ENCODE measurements around the gene AOPEP.

The AOPEP gene

GRCh38 chr9:94900222-94901018 is 173.9 kb downstream of the AOPEP start:
- no peak for DNase-seq

GRCh38 chr9:94901019-94901363 is 174.5 kb downstream of the AOPEP start:
- DNase-seq: no peak

DNA sequence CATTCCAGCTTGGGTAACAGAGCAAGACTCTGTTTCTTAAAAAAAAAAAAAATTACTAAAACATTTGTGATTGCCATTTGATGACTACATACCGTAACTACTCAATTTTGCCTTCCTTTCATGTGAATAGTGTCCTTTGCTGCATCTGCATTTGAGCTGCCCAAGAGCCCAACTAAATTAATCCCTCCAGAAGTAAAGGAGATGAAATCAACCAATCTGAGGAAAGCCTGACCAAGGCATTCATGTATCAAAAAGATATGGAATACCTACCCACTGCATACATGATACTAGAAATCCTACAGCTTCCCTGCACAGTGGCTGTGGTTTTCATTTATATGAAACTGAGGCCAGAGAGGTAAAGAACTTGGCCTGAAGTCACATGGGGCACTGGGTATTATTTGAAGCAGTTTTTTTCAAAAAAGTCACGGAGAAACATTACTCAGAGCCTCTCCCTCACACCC is 177.5 kb downstream of the AOPEP start:
- DNase-seq: no peak

- no peak for DNase-seq
These were observed 178.3 kb downstream of the AOPEP start for GRCh38 chr9:94904806-94905205.

DNA sequence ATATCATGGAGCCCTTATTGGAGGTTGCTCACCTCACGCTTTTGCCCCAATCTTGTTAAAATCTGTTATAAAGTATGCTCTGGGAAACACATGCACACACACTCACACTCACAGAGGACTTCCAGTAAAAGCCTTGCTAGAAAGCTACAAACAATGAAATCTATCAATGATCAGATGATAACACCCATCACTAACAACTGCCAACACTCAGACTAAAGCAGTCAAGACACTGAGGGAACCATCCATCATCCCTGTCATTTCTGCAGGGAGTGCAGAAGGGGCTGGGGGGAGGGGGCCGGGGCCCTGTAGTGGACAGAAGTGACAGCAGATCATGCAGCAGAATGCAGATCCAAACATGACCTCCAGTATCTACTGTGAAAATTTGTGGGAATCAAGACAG is 179.1 kb downstream of the AOPEP start:
- no peak for DNase-seq

GRCh38 chr9:94906181-94906580 is 179.7 kb downstream of the AOPEP start:
- DNase-seq: no peak

- no peak for DNase-seq
These were observed 180.2 kb downstream of the AOPEP start for GRCh38 chr9:94906713-94907112.

GRCh38 chr9:94907264-94907936 is 180.9 kb downstream of the AOPEP start:
- no peak for DNase-seq

GRCh38 chr9:94908011-94908563 is 181.6 kb downstream of the AOPEP start:
- DNase-seq: no peak

GRCh38 chr9:94908583-94909249 is 182.2 kb downstream of the AOPEP start:
- no peak for DNase-seq

DNA sequence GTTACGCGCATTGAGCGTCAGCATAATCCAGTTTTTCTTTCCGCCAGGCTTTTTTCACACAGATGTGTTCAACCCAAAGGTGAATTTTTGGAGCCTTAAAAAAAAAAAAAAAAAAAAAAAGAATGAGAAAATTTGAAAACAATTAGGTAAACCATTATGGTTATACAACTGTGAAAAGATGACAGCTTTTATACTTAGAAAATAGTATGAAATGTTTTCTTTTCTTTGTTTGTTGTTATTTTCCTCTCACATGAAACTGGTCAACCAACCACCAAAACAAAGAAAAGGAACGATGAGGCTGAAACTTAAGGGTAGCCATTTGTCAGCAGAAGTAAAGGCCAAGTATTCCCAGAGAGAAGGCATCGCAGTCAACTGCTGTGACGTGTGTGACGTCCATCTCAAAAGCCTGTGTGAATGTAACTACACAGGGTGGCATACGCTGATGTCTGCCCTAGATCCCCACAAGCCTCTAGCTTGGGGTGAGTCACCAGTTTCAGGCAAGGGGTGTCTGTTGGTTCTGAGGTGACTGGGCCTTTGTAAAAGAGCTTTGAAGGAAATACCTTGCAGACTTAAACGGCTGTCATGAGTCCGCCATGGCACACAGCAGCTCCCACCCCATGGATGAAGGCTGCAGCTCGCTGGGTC is 182.9 kb downstream of the AOPEP start:
- no peak for DNase-seq

DNA sequence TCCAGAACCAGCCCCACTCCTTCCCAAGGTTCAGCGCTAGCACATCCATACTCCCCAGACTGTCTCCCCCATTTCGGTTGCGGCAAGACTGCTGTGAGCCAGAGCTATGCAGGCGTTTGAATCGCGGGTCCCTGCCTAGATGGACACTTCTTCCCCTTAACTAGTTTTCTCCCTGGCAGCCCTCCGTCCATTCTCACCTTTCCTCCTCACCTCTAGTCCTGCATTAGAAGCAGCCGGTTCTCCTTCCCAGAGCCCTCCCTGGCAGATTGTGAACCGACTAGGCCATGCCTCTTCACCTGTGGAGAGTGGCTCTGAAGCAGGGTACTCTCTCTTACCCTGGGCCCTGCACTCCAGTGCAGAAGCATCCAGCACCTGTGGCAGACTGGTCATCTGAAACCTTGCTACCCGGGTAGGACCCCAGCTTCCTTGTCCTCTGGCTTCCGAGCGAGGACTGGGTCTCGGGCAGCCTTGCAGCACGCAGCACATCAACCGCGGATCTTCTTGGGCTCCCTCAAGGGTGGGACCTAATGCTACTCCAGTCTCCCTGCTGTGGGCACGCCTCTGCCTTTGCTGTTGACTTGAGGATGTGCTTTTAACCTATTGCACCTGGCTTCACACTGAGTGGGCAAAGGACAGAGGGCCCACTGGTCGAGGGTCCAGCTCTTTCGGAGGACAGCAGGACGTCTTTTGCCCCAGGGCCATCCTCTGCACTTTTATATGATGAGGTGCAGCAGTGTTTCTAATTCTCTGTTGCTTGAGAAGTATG is 183.6 kb downstream of the AOPEP start:
- DNase-seq: no peak

GRCh38 chr9:94911211-94911610 is 184.7 kb downstream of the AOPEP start:
- no peak for DNase-seq

DNA sequence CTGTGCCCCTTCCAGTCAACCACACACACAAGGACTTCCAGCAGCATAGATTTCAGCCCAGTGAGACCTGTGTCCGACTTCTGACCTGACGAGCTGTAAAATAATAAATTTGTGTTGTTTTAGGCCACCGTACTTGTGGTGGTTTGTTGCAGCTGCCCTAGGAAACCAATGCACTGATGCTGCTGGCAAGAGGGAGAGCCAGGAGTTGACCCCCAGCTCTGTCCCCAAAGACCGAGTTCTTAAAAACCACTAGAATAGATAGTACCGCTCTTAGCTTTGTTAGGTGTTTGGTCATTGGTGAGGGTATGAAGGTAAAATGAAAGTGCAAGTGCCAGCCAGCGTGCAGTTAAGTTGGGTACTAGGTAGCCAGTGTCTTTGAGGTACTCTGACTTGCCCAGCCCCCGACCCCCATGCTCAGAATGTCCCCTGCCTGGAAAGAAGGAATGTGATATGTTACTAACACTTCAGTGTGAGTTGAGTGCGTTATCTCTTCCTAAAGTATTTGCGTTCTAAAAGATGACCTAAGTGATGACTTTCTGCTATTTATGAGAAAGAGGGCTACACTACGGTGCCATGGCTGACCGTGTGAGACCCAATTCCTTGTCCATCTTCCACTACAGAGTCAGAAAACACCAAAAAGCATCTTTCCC is 185.6 kb downstream of the AOPEP start:
- no peak for DNase-seq

DNA sequence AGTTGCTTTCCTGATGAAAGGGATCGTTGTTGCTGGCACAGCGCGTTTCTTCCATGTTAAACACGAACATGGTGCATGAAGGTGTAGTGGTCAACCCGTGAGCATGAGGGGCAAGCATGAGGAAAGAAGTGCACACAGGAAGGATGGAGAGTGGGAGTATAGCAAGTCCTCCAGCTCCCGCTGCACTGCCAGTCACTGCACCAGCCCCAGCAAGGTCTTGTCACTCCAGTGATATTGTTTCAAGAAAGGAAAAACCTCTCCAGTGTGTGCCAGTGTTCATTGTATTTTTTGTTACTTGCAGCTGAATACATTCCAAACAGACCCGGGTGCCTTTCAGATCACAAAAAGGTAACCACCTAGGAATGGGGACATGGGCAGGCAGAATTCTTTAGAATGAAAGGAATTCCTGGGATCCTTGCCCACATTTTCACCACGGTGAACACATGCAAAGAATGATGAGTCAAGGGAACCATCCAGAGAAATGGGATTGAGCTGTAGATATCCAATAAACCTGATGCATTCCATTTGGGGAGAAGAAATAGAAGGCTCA is 186.3 kb downstream of the AOPEP start:
- DNase-seq: no peak

- DNase-seq: no peak
These were observed 187.1 kb downstream of the AOPEP start for GRCh38 chr9:94913550-94913949.

DNA sequence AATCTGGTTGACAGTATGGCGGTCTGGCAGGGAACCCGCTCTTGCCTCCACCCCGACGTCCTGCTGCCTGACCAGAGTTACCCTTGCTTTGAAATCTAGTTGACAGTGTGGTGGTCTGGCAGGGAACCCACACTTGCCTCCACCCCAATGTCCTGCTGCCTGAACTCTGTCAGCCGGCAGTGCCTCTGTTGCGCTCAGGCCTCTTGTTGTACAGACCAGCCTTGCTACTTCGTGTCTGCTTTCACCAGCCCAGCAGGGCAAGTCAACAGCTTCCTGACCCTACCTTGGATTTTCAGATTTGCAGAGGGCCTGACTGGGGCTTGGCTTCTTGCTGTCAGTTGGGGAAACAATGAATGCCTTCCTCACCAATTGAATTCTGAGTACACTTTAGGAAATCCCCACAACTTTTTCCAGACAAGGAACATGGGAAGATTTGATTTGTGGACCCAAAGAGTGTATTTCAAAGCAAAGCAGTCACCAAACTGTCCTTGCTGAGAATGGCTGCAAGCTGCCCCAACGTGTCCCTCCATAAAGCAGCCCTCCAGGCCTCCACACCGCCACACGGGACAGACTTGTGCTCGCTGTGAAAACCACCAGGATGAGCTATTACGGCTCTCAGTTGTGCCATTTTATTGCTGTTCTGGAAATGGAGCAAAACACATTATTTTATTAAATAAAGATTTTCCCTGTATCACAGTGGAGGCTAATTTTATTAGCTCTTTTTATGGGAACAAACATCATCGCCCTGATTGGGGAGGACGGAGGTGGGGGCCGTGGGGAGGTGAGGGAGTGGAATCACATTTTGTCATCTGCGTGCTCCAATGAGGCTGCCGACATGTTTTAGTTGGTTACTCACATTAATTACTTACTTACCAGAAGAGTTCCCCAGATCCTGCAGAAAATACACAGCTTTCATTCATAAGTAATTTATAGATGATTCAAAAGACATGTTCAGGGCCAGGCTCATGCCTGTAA is 189.3 kb downstream of the AOPEP start:
- DNase-seq: no peak

- DNase-seq: no peak
These were observed 190.5 kb downstream of the AOPEP start for GRCh38 chr9:94916956-94917355.

GRCh38 chr9:94918038-94918753 is 191.7 kb downstream of the AOPEP start:
- DNase-seq: no peak

All from C1 segment of cervical spinal cord (tissue), 14 donors.